Endothelial cell of umbilical vein (primary cell): Measurements from ENCODE around the gene PPARD. TPM values are rescaled to one million over a fixed set of nuclear protein-coding genes. Genes with fewer than 3 reads are reported as not detected.

ENCODE experiments used
- BruUV-seq: library from RNA; stranded (reverse); fragments of 400-500 nt; replicated peaks from 2 replicates; lab custom pipeline; 2021; lab: Mats Ljungman, UMichigan
- CTCF ChIA-PET: fragments of 300-600, 350-600 bp; sonication (Branson Sonifier 250); formaldehyde crosslinking; loops from one replicate; lab custom pipeline; 2021; ENCODE audit warnings: antibody characterized with exemption, inconsistent platforms; lab: Charles Lee
- POLR2A ChIA-PET: fragments of 300-600, 350-600 bp; sonication (Branson Sonifier 250); formaldehyde crosslinking; loops from one replicate; lab custom pipeline; 2021; ENCODE audit warnings: antibody characterized with exemption, inconsistent platforms; lab: Charles Lee
- DNase-seq: peaks from one replicate; pipeline ENCODE4 v3.0.0-alpha.2; 2011; ENCODE audit warnings: low read depth, low spot score
- FAIRE-seq: peaks from 2 replicates; lab custom pipeline; 2011; peaks lifted over from hg19 to GRCh38; lab: Jason Lieb, UNC
- H2AFZ ChIP-seq: 2 replicates; pipeline ENCODE4 v1.6.0; 2012; ENCODE audit warnings: low read depth, low read length, control low read depth, inconsistent platforms
- H3K27ac ChIP-seq: 2 replicates; pipeline ENCODE4 v1.5.1; 2011; ENCODE audit warnings: low read depth, mild to moderate bottlenecking, control low read depth, low read length, moderate library complexity; ENCODE audit not compliant: insufficient read depth
- H3K27me3 ChIP-seq, 2 experiments: 2 replicates each; pipeline versions ENCODE4 v1.6.0 to v1.6.1; 2011; ENCODE audit warnings: low read length in 2 of 2, mixed read lengths in 1 of 2; ENCODE audit not compliant: control insufficient read depth in 2 of 2, insufficient read depth in 2 of 2
- H3K36me3 ChIP-seq, 2 experiments: 2 replicates in 1 of 2; 3 replicates in 1 of 2; pipeline ENCODE4 v1.5.1; 2011; ENCODE audit warnings: low read length in 2 of 2, mild to moderate bottlenecking in 1 of 2, moderate library complexity in 1 of 2; ENCODE audit not compliant: control insufficient read depth in 2 of 2, insufficient read depth in 2 of 2; ENCODE audit errors: extremely low read depth in 1 of 2
- H3K4me1 ChIP-seq: 3 replicates; pipeline ENCODE4 v1.5.1; 2011; ENCODE audit warnings: mild to moderate bottlenecking, low read length; ENCODE audit not compliant: control insufficient read depth, insufficient read depth; ENCODE audit errors: extremely low read depth
- H3K4me2 ChIP-seq: 2 replicates; pipeline ENCODE4 v1.6.1; 2011; ENCODE audit warnings: low read length, control low read depth, mixed read lengths; ENCODE audit not compliant: insufficient read depth
- H3K4me3 ChIP-seq, 3 experiments: fragments of 200-600 bp in 1 of 3; sonication (generic), shearing (Covaris generic) in 1 of 3; replicated peaks in 1 of 3; 2 replicates each; pipeline ENCODE4 v1.5.1; 2011 to 2016; ENCODE audit warnings: control low read depth in 3 of 3, low read length in 3 of 3, mild to moderate bottlenecking in 2 of 3, inconsistent platforms in 1 of 3, low read depth in 1 of 3, moderate library complexity in 1 of 3; ENCODE audit not compliant: insufficient read depth in 1 of 3
- H3K79me2 ChIP-seq: 2 replicates; pipeline ENCODE4 v1.6.0; 2012; ENCODE audit warnings: low read length, inconsistent platforms; ENCODE audit not compliant: control insufficient read depth, insufficient read depth
- H3K9ac ChIP-seq: replicated peaks from 2 replicates; pipeline ENCODE3; 2011; ENCODE audit warnings: low read length, control low read depth; ENCODE audit not compliant: insufficient read depth; ENCODE audit errors: extremely low read depth
- H3K9me1 ChIP-seq: replicated peaks from 3 replicates; pipeline ENCODE4 v1.6.0; 2011; ENCODE audit warnings: mild to moderate bottlenecking, low read length; ENCODE audit not compliant: control insufficient read depth, insufficient read depth; ENCODE audit errors: extremely low read depth
- H3K9me3 ChIP-seq: replicated peaks from 2 replicates; pipeline ENCODE4 v1.5.1; 2012; ENCODE audit warnings: low read length, inconsistent platforms; ENCODE audit not compliant: control insufficient read depth, insufficient read depth
- H4K20me1 ChIP-seq: replicated peaks from 2 replicates; pipeline ENCODE3; 2011; ENCODE audit warnings: mild to moderate bottlenecking, low read length; ENCODE audit not compliant: control insufficient read depth, insufficient read depth; ENCODE audit errors: extremely low read depth
- EZH2 ChIP-seq: IDR thresholded peaks from 2 replicates; pipeline ENCODE4 v1.6.1; 2012; ENCODE audit warnings: borderline replicate concordance, low read depth, mild to moderate bottlenecking, moderate library complexity, low read length, inconsistent platforms; ENCODE audit not compliant: severe bottlenecking
- FOS ChIP-seq: IDR thresholded peaks from 2 replicates; pipeline ENCODE4 v1.6.1; 2011; ENCODE audit warnings: mild to moderate bottlenecking, low read length, moderate library complexity, borderline replicate concordance; ENCODE audit not compliant: insufficient read depth
- GATA2 ChIP-seq: IDR thresholded peaks from 2 replicates; pipeline ENCODE4 v1.7.0; 2011; ENCODE audit warnings: low read depth, mild to moderate bottlenecking, moderate library complexity, mixed read lengths, low read length; ENCODE audit not compliant: insufficient read length, insufficient read depth
- JUN ChIP-seq: IDR thresholded peaks from 2 replicates; pipeline ENCODE4 v1.6.1; 2011; ENCODE audit warnings: borderline replicate concordance, low read depth; ENCODE audit not compliant: insufficient read length, insufficient read depth
- MYC ChIP-seq: IDR thresholded peaks from one replicate; pipeline ENCODE4 v1.6.1; 2011; ENCODE audit warnings: mild to moderate bottlenecking, low read depth, low read length
- POLR2A ChIP-seq: IDR thresholded peaks from 2 replicates; pipeline ENCODE4 v1.6.1; 2012; ENCODE audit warnings: low read depth, mild to moderate bottlenecking, control low read depth, low read length
- POLR2AphosphoS5 ChIP-seq: IDR thresholded peaks from 2 replicates; pipeline ENCODE4 v1.6.1; 2012; ENCODE audit warnings: low read depth, mild to moderate bottlenecking, control low read depth, low read length, moderate library complexity; ENCODE audit not compliant: insufficient read depth
- dilution Hi-C: fragments of 300-500 bp; cut with MboI; formaldehyde crosslinking; loops from one replicate; pipeline ENCODE4 v1.15.0; 2019; ENCODE audit warnings: low sequenced_read_pairs; ENCODE audit not compliant: extremely low pct_ligation_motif_present
- intact Hi-C: fragments of 100-400 bp; cut with micrococcal nuclease; formaldehyde crosslinking; loops from one replicate; pipeline ENCODE4 v1.10.0; 2022
- polyA plus RNA-seq, 4 experiments: library from polyadenylated mRNA; depleted of rRNA in 3 of 4; stranded (reverse) in 3 of 4; unstranded in 1 of 4; fragments of >200 nt; gene quantifications; 2 replicates each; pipeline versions ENCODE4 v1.2.1 to v1.2.3, GENCODE V29; 2011 to 2012; ENCODE audit warnings: missing spikeins in 1 of 4
- total RNA-seq: library from RNA; stranded (reverse); gene quantifications from 2 replicates; pipeline ENCODE4 v1.2.3, GENCODE V29; 2021
- TF ChIP-seq, protein P1 (sequence below): IDR thresholded peaks from 2 replicates; pipeline ENCODE4 v1.6.1; 2011; ENCODE audit not compliant: insufficient read depth, insufficient read length
- TF ChIP-seq, protein P2 (sequence below), 2 donors: IDR thresholded peaks; 1 replicate in 1 of 2; 2 replicates in 1 of 2; pipeline ENCODE4 v1.5.1; 2011; ENCODE audit warnings: low read length in 2 of 2, mild to moderate bottlenecking in 2 of 2, moderate library complexity in 2 of 2, control low read depth in 1 of 2, inconsistent platforms in 1 of 2, low read depth in 1 of 2; ENCODE audit not compliant: insufficient read depth in 1 of 2; ENCODE audit errors: extremely low read depth in 1 of 2

Gene PPARD
- total and polyA plus RNA-seq, 2 donors (not counting 3 experiments of a cell fraction or from before 2014, with no cell fraction given) = 23.4 to 29.2 TPM

DNA sequence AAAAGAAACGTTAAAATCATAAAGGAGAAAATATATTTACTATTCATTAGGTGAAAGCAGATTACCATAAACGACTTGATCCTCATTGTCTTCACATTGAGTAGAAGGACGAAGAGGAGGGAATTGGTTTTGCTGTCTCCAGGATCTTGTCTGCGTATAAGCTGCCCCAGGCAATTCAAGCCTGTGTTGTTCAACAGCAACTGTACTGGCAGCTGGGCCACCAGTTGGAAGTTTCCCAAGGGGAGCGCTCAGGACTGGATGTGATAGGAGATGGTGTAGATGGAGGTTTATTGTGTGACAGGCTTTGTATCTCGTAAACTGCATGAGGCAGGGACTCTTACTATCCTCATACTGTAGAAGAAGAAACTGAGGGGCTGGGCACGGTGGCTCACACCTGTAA is 105.8 kb downstream of the PPARD start:
- Histone ChIP-seq H3K79me2 (no peaks in the 10 kb centered on the region), H3K4me1 (peaks cover 12% of the 10 kb centered on the region), H3K27ac (no peak overlapping the region), H3K4me2 (no peak overlapping the region), H4K20me1 (no peaks in the 10 kb centered on the region), H3K36me3 (no peaks in the 10 kb centered on the region), H3K9me3 (no peaks in the 10 kb centered on the region), H3K4me3 (no peak overlapping the region), H3K27me3 (peaks cover 0 to 2% of the 10 kb centered on the region in 2 experiments), H2AFZ (no peak overlapping the region), H3K9me1 (no peaks in the 10 kb centered on the region), H3K9ac (no peak overlapping the region)
- CTCF ChIA-PET = interaction anchor here (0.5 to 9.3 kb wide), 4 partner anchors 26 to 120 kb away, joined by 3 to 270 read pairs (median 118); partner anchors contain the start of gene PPARD
- FAIRE-seq (no peak), DNase-seq (no peak)
- TF ChIP-seq FOS = no peak
- no peak for TF ChIP-seq MYC
- TF ChIP-seq POLR2A = no peak
- TF ChIP-seq JUN = no peak
- TF ChIP-seq, protein P1, sequence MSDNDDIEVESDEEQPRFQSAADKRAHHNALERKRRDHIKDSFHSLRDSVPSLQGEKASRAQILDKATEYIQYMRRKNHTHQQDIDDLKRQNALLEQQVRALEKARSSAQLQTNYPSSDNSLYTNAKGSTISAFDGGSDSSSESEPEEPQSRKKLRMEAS = no peak
- TF ChIP-seq EZH2 = no peak
- no peak for TF ChIP-seq GATA2
- no peak for TF ChIP-seq POLR2AphosphoS5
- TF ChIP-seq, protein P2, sequence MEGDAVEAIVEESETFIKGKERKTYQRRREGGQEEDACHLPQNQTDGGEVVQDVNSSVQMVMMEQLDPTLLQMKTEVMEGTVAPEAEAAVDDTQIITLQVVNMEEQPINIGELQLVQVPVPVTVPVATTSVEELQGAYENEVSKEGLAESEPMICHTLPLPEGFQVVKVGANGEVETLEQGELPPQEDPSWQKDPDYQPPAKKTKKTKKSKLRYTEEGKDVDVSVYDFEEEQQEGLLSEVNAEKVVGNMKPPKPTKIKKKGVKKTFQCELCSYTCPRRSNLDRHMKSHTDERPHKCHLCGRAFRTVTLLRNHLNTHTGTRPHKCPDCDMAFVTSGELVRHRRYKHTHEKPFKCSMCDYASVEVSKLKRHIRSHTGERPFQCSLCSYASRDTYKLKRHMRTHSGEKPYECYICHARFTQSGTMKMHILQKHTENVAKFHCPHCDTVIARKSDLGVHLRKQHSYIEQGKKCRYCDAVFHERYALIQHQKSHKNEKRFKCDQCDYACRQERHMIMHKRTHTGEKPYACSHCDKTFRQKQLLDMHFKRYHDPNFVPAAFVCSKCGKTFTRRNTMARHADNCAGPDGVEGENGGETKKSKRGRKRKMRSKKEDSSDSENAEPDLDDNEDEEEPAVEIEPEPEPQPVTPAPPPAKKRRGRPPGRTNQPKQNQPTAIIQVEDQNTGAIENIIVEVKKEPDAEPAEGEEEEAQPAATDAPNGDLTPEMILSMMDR (IDR thresholded peaks at IDR 0.05; ENCODE audit: extremely low read depth in 1 of 2, insufficient read depth in 1 of 2, low read depth in 1 of 2, low read length in 2 of 2) = no peak
- dilution Hi-C loops (no loop called here), intact Hi-C loops (no loop called here)
- BruUV-seq = no TSS peak
- POLR2A ChIA-PET = no interaction called here
